GM12878 (cell line): ENCODE results near the gene MCUB. TPM values are rescaled to one million over a fixed set of nuclear protein-coding genes. Genes with fewer than 3 reads are reported as not detected.

ENCODE experiments used
- ATAC-seq: fragments of 200-7000 bp; cut with Tn5 transposase; 3 replicates; pipeline ENCODE4 v1.9.1; 2020; ENCODE audit warnings: mild to moderate bottlenecking, moderate library complexity
- BruUV-seq: library from RNA; stranded (reverse); fragments of 400-500 nt; replicated peaks from 2 replicates; lab custom pipeline; 2021; lab: Mats Ljungman, UMichigan
- CTCF ChIA-PET: fragments of 300-600 bp; sonication (Branson Sonifier 250); formaldehyde crosslinking; extraction: SDS; loops from one replicate; lab custom pipeline; 2021; ENCODE audit warnings: inconsistent platforms; lab: Yijun Ruan, JAX
- POLR2A ChIA-PET: fragments of 350-600 bp; formaldehyde crosslinking; extraction: SDS; loops from one replicate; lab custom pipeline; 2021; ENCODE audit warnings: inconsistent platforms; lab: Charles Lee
- RAD21 ChIA-PET: fragments of 300-600 bp; sonication (Branson Sonifier 250); formaldehyde crosslinking; loops from one replicate; lab custom pipeline; 2023; ENCODE audit warnings: antibody characterized with exemption; ENCODE audit not compliant: unreplicated experiment; lab: Charles Lee
- SMC1A ChIA-PET: fragments of 300-600 bp; sonication (Branson Sonifier 250); formaldehyde crosslinking; loops from one replicate; lab custom pipeline; 2023; ENCODE audit not compliant: unreplicated experiment, uncharacterized antibody; lab: Charles Lee
- DNase-seq: peaks from one replicate; pipeline ENCODE4 v3.0.0-alpha.2; 2011; ENCODE audit warnings: low read depth, low spot score
- FAIRE-seq: peaks from 3 replicates; lab custom pipeline; 2011; peaks lifted over from hg19 to GRCh38; lab: Jason Lieb, UNC
- H2AFZ ChIP-seq: 2 replicates; pipeline ENCODE4 v1.6.0; 2011; ENCODE audit warnings: low read depth, low read length, control low read depth; ENCODE audit not compliant: control insufficient read depth
- H3K27ac ChIP-seq: 2 replicates; pipeline ENCODE4 v1.5.1; 2011; ENCODE audit warnings: control low read depth; ENCODE audit not compliant: control insufficient read depth, insufficient read depth
- H3K27me3 ChIP-seq, 2 experiments: replicated peaks in 1 of 2; 2 replicates each; pipeline versions ENCODE4 v1.6.0 to v1.6.1; 2011; ENCODE audit warnings: low read length in 1 of 2; ENCODE audit not compliant: control insufficient read depth in 2 of 2, insufficient read depth in 2 of 2
- H3K36me3 ChIP-seq, 2 experiments: 2 replicates each; pipeline ENCODE4 v1.5.1; 2011; ENCODE audit warnings: low read length in 1 of 2; ENCODE audit not compliant: control insufficient read depth in 2 of 2, insufficient read depth in 2 of 2
- H3K4me1 ChIP-seq: 2 replicates; pipeline ENCODE4 v1.6.1; 2011; ENCODE audit warnings: mild to moderate bottlenecking, low read length, moderate library complexity, mixed read lengths; ENCODE audit not compliant: control insufficient read depth, insufficient read depth
- H3K4me2 ChIP-seq: 2 replicates; pipeline ENCODE4 v1.6.0; 2011; ENCODE audit warnings: control low read depth; ENCODE audit not compliant: control insufficient read depth, insufficient read depth
- H3K4me3 ChIP-seq: fragments of 200-600 bp; sonication (generic); 2 replicates; pipeline ENCODE4 v1.5.1; 2016
- H3K79me2 ChIP-seq: 2 replicates; pipeline ENCODE4 v1.6.0; 2011; ENCODE audit warnings: low read length; ENCODE audit not compliant: control insufficient read depth, insufficient read depth
- H3K9ac ChIP-seq: 2 replicates; pipeline ENCODE4 v1.8.0; 2011; ENCODE audit warnings: low read length, control low read depth, mixed read lengths; ENCODE audit not compliant: control insufficient read depth, insufficient read depth
- H3K9me3 ChIP-seq: replicated peaks from 3 replicates; pipeline ENCODE4 v1.5.1; 2011; ENCODE audit warnings: mild to moderate bottlenecking, low read length; ENCODE audit not compliant: control insufficient read depth, insufficient read depth
- H4K20me1 ChIP-seq: 2 replicates; pipeline ENCODE4 v1.6.0; 2011; ENCODE audit not compliant: control insufficient read depth, insufficient read depth
- NBN ChIP-seq: fragments of 450-650 bp; IDR thresholded peaks from 2 replicates; pipeline ENCODE4 v1.6.1; 2016
- SREBF2 ChIP-seq: IDR thresholded peaks from 2 replicates; pipeline ENCODE4 v1.6.1; 2012; ENCODE audit warnings: mild to moderate bottlenecking, low read length
- WGBS: methylation state at CpG from one replicate; pipeline ENCODE4 v1.1.6; 2016; ENCODE audit warnings: low lambda C conversion rate; ENCODE audit not compliant: insufficient replicate concordance, insufficient coverage; ENCODE audit errors: missing lambda C conversion rate; 5-methylcytosine and 5-hydroxymethylcytosine counted together
- in situ Hi-C: fragments of 300-500 bp; cut with MboI; formaldehyde crosslinking; loops from 9 replicates; pipeline ENCODE4 v1.14.3; 2018; ENCODE audit warnings: mixed read lengths
- intact Hi-C: fragments of 100-400 bp; cut with micrococcal nuclease; formaldehyde crosslinking; loops from one replicate; pipeline ENCODE4 v1.14.2; 2022; ENCODE audit not compliant: unreplicated experiment
- polyA plus RNA-seq, 11 experiments: library from polyadenylated mRNA; depleted of rRNA in 4 of 11; unstranded in 6 of 11; stranded (reverse) in 5 of 11; fragments of >200 nt; fragmentation: Nextera tagmentation in 4 of 11; fragmentation: Illumina TruSeq in 1 of 11; extraction: Ambion mirVana in 4 of 11; extraction: Trizol in 1 of 11; gene quantifications; 1 replicate in 1 of 11; 2 replicates in 10 of 11; pipeline versions ENCODE4 v1.2.1 to v1.2.3, GENCODE V29; 2011 to 2016; ENCODE audit warnings: inconsistent platforms in 2 of 11, missing spikeins in 2 of 11, low read depth in 1 of 11
- total RNA-seq, 4 experiments: library from RNA; depleted of rRNA in 3 of 4; stranded (reverse); fragments of >200 nt in 3 of 4; fragmentation: Illumina TruSeq in 1 of 4; extraction: Trizol in 1 of 4; gene quantifications; 2 replicates each; pipeline versions ENCODE4 v1.2.1 to v1.2.3, GENCODE V29; 2013 to 2021
- TF ChIP-seq, protein P1 (sequence below): fragments of 450-650 bp; IDR thresholded peaks from 2 replicates; pipeline ENCODE4 v1.6.1; 2016; ENCODE audit warnings: mild to moderate bottlenecking, moderate library complexity, borderline replicate concordance

MCUB gene
- total and polyA plus RNA-seq, 10 of the 15 experiments (the other 5 are each of a cell fraction or from before 2014, with no cell fraction given), result 4.7 to 63.7 (median 39.4) TPM

DNA sequence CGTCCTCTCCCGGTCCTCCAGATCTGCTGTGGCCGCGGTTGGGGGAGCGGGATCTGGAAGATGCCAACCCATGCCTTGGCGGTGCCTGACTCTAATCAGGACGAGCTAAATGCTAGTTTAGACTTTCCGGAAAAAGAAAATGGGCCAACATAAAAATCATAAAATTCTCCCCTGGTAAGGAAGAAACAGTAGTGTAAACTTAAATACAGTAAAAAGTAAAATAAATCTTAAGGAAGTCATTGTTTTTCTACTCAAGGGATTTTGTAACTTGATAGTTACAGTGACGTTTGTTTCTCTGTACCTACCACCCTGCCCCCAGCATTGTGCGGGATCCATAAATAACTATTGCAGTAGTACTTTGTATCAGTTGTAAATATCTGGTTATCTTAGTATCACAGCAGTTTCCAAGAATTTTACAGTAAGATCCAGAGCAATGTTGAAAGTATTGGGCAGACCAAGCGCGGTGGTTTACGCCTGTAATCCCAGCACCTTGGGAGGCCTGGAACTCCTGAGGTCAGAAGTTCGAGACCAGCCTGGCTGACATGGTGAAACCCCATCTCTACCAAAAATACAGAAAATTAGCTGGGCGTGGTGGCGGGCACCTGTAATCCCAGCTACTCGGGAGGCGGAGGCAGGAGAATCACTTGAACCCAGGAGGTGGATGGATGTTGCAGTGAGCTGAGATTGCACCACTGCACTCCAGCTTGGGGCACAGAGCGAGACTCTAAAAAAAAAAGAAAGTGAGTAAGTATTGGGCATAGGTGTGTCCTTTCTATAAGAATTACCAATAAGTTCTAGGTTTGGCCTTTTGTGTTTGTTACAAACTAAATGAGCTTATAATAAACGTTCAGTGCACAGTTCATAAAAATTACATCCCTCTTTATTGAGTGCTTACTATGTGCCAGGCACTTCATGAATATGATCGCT, 170.8 kb downstream of the MCUB start:
- Histone ChIP-seq H3K9me3 (no peaks in the 10 kb centered on the region), H3K4me3 (peak overlapping the region; percentile 91), H3K27ac (peak overlapping the region; percentile 64; the same call in 1 of the 2 replicates)
- ChIA-PET SMC1A (interaction anchor here (0.9 to 2.7 kb wide), 8 partner anchors 10 to 304 kb away, joined by 3 to 27 read pairs (median 4); partner anchors contain the start of genes CASP6 and MCUB), RAD21 (interaction anchor here (0.7 to 1.4 kb wide), 8 partner anchors 16 to 304 kb away, joined by 3 to 6 read pairs (median 4); partner anchors contain the start of genes CASP6, CFI and MCUB)
- no peak for ATAC-seq
- in situ Hi-C loops, result no loop called here
- no peak for TF ChIP-seq SREBF2
- 0 out of 2 replicates have a peak, but pooled peaks have one; percentile 0 for TF ChIP-seq NBN
- TF ChIP-seq, protein P1, sequence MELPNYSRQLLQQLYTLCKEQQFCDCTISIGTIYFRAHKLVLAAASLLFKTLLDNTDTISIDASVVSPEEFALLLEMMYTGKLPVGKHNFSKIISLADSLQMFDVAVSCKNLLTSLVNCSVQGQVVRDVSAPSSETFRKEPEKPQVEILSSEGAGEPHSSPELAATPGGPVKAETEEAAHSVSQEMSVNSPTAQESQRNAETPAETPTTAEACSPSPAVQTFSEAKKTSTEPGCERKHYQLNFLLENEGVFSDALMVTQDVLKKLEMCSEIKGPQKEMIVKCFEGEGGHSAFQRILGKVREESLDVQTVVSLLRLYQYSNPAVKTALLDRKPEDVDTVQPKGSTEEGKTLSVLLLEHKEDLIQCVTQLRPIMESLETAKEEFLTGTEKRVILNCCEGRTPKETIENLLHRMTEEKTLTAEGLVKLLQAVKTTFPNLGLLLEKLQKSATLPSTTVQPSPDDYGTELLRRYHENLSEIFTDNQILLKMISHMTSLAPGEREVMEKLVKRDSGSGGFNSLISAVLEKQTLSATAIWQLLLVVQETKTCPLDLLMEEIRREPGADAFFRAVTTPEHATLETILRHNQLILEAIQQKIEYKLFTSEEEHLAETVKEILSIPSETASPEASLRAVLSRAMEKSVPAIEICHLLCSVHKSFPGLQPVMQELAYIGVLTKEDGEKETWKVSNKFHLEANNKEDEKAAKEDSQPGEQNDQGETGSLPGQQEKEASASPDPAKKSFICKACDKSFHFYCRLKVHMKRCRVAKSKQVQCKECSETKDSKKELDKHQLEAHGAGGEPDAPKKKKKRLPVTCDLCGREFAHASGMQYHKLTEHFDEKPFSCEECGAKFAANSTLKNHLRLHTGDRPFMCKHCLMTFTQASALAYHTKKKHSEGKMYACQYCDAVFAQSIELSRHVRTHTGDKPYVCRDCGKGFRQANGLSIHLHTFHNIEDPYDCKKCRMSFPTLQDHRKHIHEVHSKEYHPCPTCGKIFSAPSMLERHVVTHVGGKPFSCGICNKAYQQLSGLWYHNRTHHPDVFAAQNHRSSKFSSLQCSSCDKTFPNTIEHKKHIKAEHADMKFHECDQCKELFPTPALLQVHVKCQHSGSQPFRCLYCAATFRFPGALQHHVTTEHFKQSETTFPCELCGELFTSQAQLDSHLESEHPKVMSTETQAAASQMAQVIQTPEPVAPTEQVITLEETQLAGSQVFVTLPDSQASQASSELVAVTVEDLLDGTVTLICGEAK, result 0 out of 2 replicates have a peak, but pooled peaks have one; percentile 5
- TF ChIP-seq, all 136 proteins: peak for 2
- ChIA-PET CTCF (interaction anchor here (0.7 to 1.7 kb wide), 6 partner anchors 12 to 298 kb away, joined by 3 to 7 read pairs (median 5); partner anchors contain the start of gene CASP6), POLR2A (interaction anchor here (0.6 to 2.1 kb wide), 5 partner anchors 27 to 171 kb away, joined by 3 to 13 read pairs (median 4); partner anchors contain the start of genes CASP6, GAR1 and MCUB)
- 62% methylated on average over 21 of the region's 21 CpGs for WGBS
- no peak for FAIRE-seq
- peak overlapping the region; percentile 99 for H2AFZ ChIP-seq
- DNase-seq, result no peak
- H4K20me1 ChIP-seq, result no peaks in the 10 kb centered on the region
- H3K36me3 ChIP-seq, result no peaks in the 10 kb centered on the region
- H3K4me1 ChIP-seq, result no peaks in the 10 kb centered on the region
- BruUV-seq, result no TSS peak
- intact Hi-C loops, result loop anchor here (2.0 kb wide), 1 partner anchor 84 kb away; the partner anchor contains the start of gene GAR1
- H3K9ac ChIP-seq, result peak overlapping the region; percentile 87
- peak overlapping the region; percentile 88 for H3K4me2 ChIP-seq
- H3K79me2 ChIP-seq, result peaks cover 5% of the 10 kb centered on the region
- H3K27me3 ChIP-seq, result no peaks in the 10 kb centered on the region
